HepG2 (cell line): ENCODE measurements around the gene CEP68. TPM values are rescaled to one million over a fixed set of nuclear protein-coding genes. Genes with fewer than 3 reads are reported as not detected.

Experiments used
- CC2D1A ChIP-seq: sonication (generic); formaldehyde crosslinking; IDR thresholded peaks from 2 replicates; pipeline ENCODE4 v1.8.1; 2023; ENCODE audit warnings: mild to moderate bottlenecking, missing genetic modification reagents
- HNRNPH1 ChIP-seq: fragments of 200-400 bp; formaldehyde crosslinking; optimal IDR thresholded peaks from 2 replicates; pipeline ENCODE3; 2017; ENCODE audit warnings: mild to moderate bottlenecking, low read depth, low read length
- JARID2 ChIP-seq: sonication (generic); formaldehyde crosslinking; IDR thresholded peaks from 2 replicates; pipeline ENCODE4 v1.8.1; 2023; ENCODE audit warnings: missing genetic modification reagents, inconsistent platforms; ENCODE audit not compliant: insufficient replicate concordance
- JUN ChIP-seq: sonication (generic); formaldehyde crosslinking; IDR thresholded peaks from 2 replicates; pipeline ENCODE4 v1.4.0; 2020; ENCODE audit warnings: mild to moderate bottlenecking, missing genetic modification reagents
- MXD4 ChIP-seq: IDR thresholded peaks from 2 replicates; pipeline ENCODE4 v1.6.1; 2016; ENCODE audit warnings: mild to moderate bottlenecking, missing biosample characterization, missing genetic modification reagents
- NFYC ChIP-seq: IDR thresholded peaks from 2 replicates; pipeline ENCODE4 v1.6.1; 2016; ENCODE audit warnings: missing genetic modification reagents, missing compliant biosample characterization
- NRL ChIP-seq: sonication (generic); formaldehyde crosslinking; IDR thresholded peaks from 2 replicates; pipeline ENCODE4 v1.5.0; 2020; ENCODE audit warnings: missing genetic modification reagents, mild to moderate bottlenecking, moderate library complexity, borderline replicate concordance
- SNRNP70 ChIP-seq: fragments of 200-400 bp; formaldehyde crosslinking; IDR thresholded peaks from 2 replicates; pipeline ENCODE4 v1.6.1; 2017; ENCODE audit warnings: mild to moderate bottlenecking, low read depth, low read length, moderate library complexity
- ZNF383 ChIP-seq: sonication (generic); formaldehyde crosslinking; IDR thresholded peaks from 2 replicates; pipeline ENCODE4 v1.4.0; 2020; ENCODE audit warnings: missing genetic modification reagents, mild to moderate bottlenecking, borderline replicate concordance
- ZSCAN22 ChIP-seq: sonication (generic); formaldehyde crosslinking; IDR thresholded peaks from 2 replicates; pipeline ENCODE4 v1.4.0; 2020; ENCODE audit warnings: mild to moderate bottlenecking, missing genetic modification reagents
- polyA plus RNA-seq, 8 experiments: library from polyadenylated mRNA; depleted of rRNA in 3 of 8; stranded (reverse) in 7 of 8; unstranded in 1 of 8; fragments of >200 nt; fragmentation: Illumina TruSeq in 4 of 8; extraction: Trizol in 4 of 8; gene quantifications; 2 replicates each; pipeline versions ENCODE4 v1.2.1 to v1.2.3, GENCODE V29; 2011 to 2016; ENCODE audit warnings: low read depth in 4 of 8, missing spikeins in 1 of 8, mixed read lengths in 1 of 8; ENCODE audit not compliant: insufficient read depth in 1 of 8
- total RNA-seq, 5 experiments: library from RNA; depleted of rRNA; stranded (reverse); fragments of >200 nt; fragmentation: Illumina TruSeq; extraction: Trizol; gene quantifications; 2 replicates each; pipeline ENCODE4 v1.2.3, GENCODE V29; 2016; ENCODE audit warnings: low read depth in 1 of 5
- TF ChIP-seq, protein P1 (sequence below): sonication (generic); formaldehyde crosslinking; conservative IDR thresholded peaks from 2 replicates; pipeline ENCODE4 v1.8.0; 2022; ENCODE audit warnings: mild to moderate bottlenecking, moderate library complexity, missing genetic modification reagents
- TF ChIP-seq, protein P2 (sequence below), 2 experiments: IDR thresholded peaks; 2 replicates each; pipeline ENCODE4 v1.6.1; 2011 to 2012; ENCODE audit warnings: low read length in 2 of 2, borderline replicate concordance in 1 of 2, low read depth in 1 of 2, mild to moderate bottlenecking in 1 of 2, moderate library complexity in 1 of 2
- TF ChIP-seq, protein P3 (sequence below): IDR thresholded peaks from 2 replicates; pipeline ENCODE4 v1.6.1; 2016; ENCODE audit warnings: low read depth, missing genetic modification reagents, missing compliant biosample characterization
- TF ChIP-seq, protein P4 (sequence below): IDR thresholded peaks from 2 replicates; pipeline ENCODE4 v1.6.1; 2016; ENCODE audit warnings: low read depth, control low read depth

The CEP68 gene
- total and polyA plus RNA-seq, 2 of the 13 experiments (the other 11 are each of a cell fraction or from before 2014, with no cell fraction given), result 5.7 to 9.3 TPM

DNA sequence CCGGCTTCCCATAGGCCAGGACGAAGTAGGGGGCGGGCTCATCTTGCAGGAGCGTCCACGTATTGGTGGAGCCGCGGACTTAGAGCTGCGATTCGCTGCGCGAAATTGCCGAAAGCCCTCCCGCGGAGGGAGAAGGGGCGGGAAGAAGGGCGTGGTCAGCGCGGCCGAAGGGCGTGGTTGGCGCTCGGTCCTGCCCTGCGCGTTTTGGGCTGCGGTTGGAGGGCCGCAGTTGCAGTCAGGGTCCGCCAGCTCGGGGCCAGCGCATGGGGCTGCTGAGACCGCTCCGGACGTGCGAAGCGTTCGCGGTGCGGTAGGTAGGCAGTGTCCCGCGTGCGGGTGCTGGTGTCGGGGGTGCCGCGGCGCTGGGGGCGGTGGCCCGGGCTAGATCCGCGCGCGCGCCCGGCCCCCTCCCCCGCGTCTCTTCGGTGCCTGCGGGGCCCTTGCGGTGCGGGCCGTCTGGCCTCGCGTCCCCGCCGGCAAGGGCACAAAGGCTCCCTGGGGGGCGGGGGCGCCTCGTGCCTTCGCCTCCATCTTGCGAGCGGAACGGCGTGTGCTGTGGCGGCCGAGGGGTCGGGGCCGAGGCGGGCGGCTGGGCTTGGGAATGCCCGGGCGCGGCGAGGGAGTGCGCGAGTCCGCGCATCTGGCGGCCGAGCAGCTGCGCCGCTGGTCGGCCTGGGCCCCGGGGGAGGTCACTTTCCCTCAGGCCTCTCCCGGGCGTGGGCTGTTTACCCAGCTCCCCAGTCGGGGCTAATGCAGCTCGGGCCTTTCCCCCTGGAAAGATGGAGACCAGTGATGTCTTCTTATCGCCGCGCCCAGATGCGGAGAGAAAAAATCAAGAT is at the start of gene CEP68 (continued):
- no peak; the same call in 1 of the 2 replicates for TF ChIP-seq ZNF383 (CRISPR knock-in tag)
- TF ChIP-seq, protein P1, sequence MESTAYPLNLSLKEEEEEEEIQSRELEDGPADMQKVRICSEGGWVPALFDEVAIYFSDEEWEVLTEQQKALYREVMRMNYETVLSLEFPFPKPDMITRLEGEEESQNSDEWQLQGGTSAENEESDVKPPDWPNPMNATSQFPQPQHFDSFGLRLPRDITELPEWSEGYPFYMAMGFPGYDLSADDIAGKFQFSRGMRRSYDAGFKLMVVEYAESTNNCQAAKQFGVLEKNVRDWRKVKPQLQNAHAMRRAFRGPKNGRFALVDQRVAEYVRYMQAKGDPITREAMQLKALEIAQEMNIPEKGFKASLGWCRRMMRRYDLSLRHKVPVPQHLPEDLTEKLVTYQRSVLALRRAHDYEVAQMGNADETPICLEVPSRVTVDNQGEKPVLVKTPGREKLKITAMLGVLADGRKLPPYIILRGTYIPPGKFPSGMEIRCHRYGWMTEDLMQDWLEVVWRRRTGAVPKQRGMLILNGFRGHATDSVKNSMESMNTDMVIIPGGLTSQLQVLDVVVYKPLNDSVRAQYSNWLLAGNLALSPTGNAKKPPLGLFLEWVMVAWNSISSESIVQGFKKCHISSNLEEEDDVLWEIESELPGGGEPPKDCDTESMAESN (CRISPR knock-in tag), result peak; percentile 86
- TF ChIP-seq ZSCAN22 (CRISPR knock-in tag), result peak; percentile 68; the same call in 1 of the 2 replicates
- TF ChIP-seq JARID2, result no peak
- 0 out of 2 replicates have a peak, but pooled peaks have one; percentile 36 for TF ChIP-seq JUN
- TF ChIP-seq HNRNPH1, result no peak
- TF ChIP-seq SNRNP70, result no peak
- TF ChIP-seq NRL (CRISPR knock-in tag), result no peak; the same call in none of the 2 replicates
- peak; percentile 98 for TF ChIP-seq NFYC (CRISPR knock-in tag)
- TF ChIP-seq, protein P2, sequence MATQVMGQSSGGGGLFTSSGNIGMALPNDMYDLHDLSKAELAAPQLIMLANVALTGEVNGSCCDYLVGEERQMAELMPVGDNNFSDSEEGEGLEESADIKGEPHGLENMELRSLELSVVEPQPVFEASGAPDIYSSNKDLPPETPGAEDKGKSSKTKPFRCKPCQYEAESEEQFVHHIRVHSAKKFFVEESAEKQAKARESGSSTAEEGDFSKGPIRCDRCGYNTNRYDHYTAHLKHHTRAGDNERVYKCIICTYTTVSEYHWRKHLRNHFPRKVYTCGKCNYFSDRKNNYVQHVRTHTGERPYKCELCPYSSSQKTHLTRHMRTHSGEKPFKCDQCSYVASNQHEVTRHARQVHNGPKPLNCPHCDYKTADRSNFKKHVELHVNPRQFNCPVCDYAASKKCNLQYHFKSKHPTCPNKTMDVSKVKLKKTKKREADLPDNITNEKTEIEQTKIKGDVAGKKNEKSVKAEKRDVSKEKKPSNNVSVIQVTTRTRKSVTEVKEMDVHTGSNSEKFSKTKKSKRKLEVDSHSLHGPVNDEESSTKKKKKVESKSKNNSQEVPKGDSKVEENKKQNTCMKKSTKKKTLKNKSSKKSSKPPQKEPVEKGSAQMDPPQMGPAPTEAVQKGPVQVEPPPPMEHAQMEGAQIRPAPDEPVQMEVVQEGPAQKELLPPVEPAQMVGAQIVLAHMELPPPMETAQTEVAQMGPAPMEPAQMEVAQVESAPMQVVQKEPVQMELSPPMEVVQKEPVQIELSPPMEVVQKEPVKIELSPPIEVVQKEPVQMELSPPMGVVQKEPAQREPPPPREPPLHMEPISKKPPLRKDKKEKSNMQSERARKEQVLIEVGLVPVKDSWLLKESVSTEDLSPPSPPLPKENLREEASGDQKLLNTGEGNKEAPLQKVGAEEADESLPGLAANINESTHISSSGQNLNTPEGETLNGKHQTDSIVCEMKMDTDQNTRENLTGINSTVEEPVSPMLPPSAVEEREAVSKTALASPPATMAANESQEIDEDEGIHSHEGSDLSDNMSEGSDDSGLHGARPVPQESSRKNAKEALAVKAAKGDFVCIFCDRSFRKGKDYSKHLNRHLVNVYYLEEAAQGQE (IDR thresholded peaks at IDR 0.05; ENCODE audit: borderline replicate concordance in 1 of 2, low read depth in 1 of 2, low read length in 2 of 2), result peak in 1 of 2 experiments; percentile 74; a peak in 2 of 4 replicates
- TF ChIP-seq, protein P3, sequence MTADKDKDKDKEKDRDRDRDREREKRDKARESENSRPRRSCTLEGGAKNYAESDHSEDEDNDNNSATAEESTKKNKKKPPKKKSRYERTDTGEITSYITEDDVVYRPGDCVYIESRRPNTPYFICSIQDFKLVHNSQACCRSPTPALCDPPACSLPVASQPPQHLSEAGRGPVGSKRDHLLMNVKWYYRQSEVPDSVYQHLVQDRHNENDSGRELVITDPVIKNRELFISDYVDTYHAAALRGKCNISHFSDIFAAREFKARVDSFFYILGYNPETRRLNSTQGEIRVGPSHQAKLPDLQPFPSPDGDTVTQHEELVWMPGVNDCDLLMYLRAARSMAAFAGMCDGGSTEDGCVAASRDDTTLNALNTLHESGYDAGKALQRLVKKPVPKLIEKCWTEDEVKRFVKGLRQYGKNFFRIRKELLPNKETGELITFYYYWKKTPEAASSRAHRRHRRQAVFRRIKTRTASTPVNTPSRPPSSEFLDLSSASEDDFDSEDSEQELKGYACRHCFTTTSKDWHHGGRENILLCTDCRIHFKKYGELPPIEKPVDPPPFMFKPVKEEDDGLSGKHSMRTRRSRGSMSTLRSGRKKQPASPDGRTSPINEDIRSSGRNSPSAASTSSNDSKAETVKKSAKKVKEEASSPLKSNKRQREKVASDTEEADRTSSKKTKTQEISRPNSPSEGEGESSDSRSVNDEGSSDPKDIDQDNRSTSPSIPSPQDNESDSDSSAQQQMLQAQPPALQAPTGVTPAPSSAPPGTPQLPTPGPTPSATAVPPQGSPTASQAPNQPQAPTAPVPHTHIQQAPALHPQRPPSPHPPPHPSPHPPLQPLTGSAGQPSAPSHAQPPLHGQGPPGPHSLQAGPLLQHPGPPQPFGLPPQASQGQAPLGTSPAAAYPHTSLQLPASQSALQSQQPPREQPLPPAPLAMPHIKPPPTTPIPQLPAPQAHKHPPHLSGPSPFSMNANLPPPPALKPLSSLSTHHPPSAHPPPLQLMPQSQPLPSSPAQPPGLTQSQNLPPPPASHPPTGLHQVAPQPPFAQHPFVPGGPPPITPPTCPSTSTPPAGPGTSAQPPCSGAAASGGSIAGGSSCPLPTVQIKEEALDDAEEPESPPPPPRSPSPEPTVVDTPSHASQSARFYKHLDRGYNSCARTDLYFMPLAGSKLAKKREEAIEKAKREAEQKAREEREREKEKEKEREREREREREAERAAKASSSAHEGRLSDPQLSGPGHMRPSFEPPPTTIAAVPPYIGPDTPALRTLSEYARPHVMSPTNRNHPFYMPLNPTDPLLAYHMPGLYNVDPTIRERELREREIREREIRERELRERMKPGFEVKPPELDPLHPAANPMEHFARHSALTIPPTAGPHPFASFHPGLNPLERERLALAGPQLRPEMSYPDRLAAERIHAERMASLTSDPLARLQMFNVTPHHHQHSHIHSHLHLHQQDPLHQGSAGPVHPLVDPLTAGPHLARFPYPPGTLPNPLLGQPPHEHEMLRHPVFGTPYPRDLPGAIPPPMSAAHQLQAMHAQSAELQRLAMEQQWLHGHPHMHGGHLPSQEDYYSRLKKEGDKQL (CRISPR knock-in tag), result peak; percentile 69; the same call in 1 of the 2 replicates
- TF ChIP-seq, protein P4, sequence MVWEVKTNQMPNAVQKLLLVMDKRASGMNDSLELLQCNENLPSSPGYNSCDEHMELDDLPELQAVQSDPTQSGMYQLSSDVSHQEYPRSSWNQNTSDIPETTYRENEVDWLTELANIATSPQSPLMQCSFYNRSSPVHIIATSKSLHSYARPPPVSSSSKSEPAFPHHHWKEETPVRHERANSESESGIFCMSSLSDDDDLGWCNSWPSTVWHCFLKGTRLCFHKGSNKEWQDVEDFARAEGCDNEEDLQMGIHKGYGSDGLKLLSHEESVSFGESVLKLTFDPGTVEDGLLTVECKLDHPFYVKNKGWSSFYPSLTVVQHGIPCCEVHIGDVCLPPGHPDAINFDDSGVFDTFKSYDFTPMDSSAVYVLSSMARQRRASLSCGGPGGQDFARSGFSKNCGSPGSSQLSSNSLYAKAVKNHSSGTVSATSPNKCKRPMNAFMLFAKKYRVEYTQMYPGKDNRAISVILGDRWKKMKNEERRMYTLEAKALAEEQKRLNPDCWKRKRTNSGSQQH, result peak; percentile 21; the same call in 1 of the 2 replicates
- TF ChIP-seq CC2D1A (CRISPR knock-in tag), result no peak
- peak; percentile 72; the same call in 1 of the 2 replicates for TF ChIP-seq MXD4 (CRISPR knock-in tag)
